Neutrophil (primary cell): ENCODE measurements around the gene FCER1G.

ENCODE experiments used
- H3K27ac ChIP-seq: fragments of 200-600 bp; sonication (generic); 2 replicates; pipeline ENCODE4 v1.5.1; 2016; ENCODE audit warnings: mild to moderate bottlenecking, moderate library complexity
- H3K27me3 ChIP-seq: fragments of 200-600 bp; sonication (generic); 2 replicates; pipeline ENCODE4 v1.6.0; 2016; ENCODE audit warnings: mild to moderate bottlenecking
- H3K36me3 ChIP-seq: fragments of 200-600 bp; sonication (generic); 2 replicates; pipeline ENCODE4 v1.5.1; 2017
- H3K4me1 ChIP-seq, 2 experiments: fragments of 200-600 bp in 1 of 2; sonication (generic) in 1 of 2; 1 replicate in 1 of 2; 2 replicates in 1 of 2; pipeline versions ENCODE4 v1.5.1 to v1.6.1; 2013 to 2016; ENCODE audit warnings: low read depth in 1 of 2, low read length in 1 of 2, mild to moderate bottlenecking in 1 of 2, moderate library complexity in 1 of 2; ENCODE audit not compliant: control insufficient read depth in 1 of 2, insufficient read depth in 1 of 2
- H3K4me3 ChIP-seq, 2 experiments: fragments of 200-600 bp in 1 of 2; sonication (generic) in 1 of 2; 1 replicate in 1 of 2; 2 replicates in 1 of 2; pipeline ENCODE4 v1.5.1; 2013 to 2016; ENCODE audit warnings: low read depth in 1 of 2, low read length in 1 of 2, mild to moderate bottlenecking in 1 of 2, moderate library complexity in 1 of 2
- H3K9me3 ChIP-seq: fragments of 200-600 bp; sonication (generic); 2 replicates; pipeline ENCODE4 v1.5.1; 2016
- CTCF ChIP-seq: fragments of 200-600 bp; sonication (generic); IDR thresholded peaks from 2 replicates; pipeline ENCODE4 v1.5.1; 2016; ENCODE audit warnings: antibody characterized with exemption

FCER1G gene

DNA sequence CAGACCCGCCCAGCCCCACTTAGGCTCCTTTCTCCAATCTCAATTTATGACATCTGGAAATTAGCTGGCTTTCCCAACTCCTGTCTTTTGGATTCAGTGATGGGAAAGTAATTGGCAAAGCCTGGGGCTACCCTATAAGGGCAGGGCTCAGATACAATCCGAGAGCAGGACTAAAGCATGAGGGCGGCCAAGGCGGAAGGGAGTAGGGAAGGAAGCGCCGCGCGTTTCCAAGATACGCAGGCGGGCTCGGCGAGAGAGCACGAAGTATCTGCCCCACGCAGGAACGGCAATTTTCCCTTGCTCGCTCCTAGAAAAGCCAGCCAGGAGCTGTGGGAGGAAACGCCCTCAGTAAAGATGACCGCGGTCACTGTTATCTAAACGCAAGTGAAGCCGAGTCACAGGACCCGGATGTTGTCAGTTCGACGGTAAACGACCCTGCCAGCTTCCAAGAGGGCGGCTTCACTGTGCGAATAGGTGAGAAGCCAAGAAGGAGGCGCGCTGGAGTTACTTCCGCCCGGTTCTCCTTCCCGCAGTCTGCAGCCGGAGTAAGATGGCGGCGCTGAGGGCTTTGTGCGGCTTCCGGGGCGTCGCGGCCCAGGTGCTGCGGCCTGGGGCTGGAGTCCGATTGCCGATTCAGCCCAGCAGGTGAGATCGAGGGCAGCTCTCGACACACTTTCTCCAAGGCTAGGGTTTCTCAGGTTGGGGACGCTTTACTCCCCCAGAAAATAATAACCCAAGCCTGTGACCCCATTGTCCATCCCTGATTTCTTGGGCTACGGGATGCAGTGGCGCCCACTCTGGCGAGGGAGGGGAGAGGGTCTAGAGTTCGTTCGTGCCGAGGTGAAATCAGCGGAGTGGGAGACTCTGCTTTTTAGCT lies 13.0 kb upstream of the FCER1G start, which contains the start of gene NDUFS2:
TSS of gene NDUFS2 (plus strand) at position 532 of the 877 bp plus-strand sequence. CDS start at position 551, 19 bp downstream.
- Histone ChIP-seq H3K9me3 (no peaks in the 10 kb centered on the region), H3K27me3 (no peaks in the 10 kb centered on the region), H3K4me3 (peak within 1 kb of the TSS; percentile 84 to 86), H3K4me1 (peaks cover 19 to 24% of the 10 kb centered on the region in 2 experiments), H3K27ac (peak within 1 kb of the TSS; percentile 92), H3K36me3 (peaks cover 16% of the 10 kb centered on the region)
- no peak for TF ChIP-seq CTCF

DNA sequence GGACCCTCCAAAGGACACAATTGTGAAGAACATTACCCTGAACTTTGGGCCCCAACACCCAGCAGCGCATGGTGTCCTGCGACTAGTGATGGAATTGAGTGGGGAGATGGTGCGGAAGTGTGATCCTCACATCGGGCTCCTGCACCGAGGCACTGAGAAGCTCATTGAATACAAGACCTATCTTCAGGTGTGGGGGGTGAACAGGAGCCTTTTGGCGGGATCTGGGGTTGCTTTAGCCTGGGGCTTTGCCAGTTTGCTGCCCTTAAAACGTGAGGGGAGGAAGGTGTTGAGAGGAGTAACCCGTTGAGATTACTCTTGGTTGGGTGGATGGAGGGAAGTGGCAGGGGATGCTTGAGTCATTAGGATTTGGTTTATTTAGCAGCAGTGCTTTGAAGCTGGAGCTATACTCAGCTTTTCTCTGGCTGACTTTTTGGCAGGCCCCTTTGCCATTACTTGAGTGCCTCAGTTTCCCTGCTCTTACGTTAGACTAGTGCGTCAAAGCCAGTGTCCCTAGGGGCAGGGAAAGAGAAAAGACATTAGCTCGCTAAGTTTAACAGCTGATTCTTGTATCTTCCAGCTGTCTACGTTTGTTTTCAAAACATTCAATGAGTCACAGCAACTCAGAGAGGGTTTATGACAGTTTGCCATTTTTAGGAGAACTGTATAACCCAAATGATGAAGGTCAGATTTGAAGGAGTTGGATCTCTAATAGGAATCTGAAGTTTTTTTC lies 8.5 kb upstream of the FCER1G start:
- H3K27ac ChIP-seq = no peak overlapping the region
- H3K27me3 ChIP-seq = no peaks in the 10 kb centered on the region

DNA sequence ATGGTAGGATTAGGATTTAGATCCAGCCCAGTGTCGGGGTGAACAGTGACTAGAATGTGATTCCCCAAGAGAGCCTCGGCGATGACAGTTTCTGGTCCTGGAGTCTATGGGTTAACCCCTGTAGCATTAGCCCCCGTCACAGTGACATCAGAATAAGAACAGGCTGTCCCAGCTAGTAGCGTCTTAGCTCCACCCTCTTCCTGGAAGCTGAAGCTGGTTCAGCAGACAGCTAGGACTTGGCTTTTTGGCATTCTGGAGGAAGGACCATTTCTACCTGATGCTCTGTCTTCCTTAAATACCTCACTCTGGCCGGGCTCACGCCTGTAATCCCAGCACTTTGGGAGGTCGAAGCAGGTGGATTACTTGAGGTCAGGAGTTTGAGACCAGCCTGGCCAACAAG lies 7.9 kb upstream of the FCER1G start:
- Histone ChIP-seq H3K27ac (no peak overlapping the region), H3K4me3 (no peak overlapping the region), H3K9me3 (no peaks in the 10 kb centered on the region), H3K4me1 (peaks cover 18 to 22% of the 10 kb centered on the region in 2 experiments), H3K27me3 (no peaks in the 10 kb centered on the region), H3K36me3 (peaks cover 56% of the 10 kb centered on the region)
- no peak for TF ChIP-seq CTCF

More for the DNA sequence above, 8.5 kb upstream of the FCER1G start:
- no peaks in the 10 kb centered on the region for H3K9me3 ChIP-seq
- peaks cover 22 to 26% of the 10 kb centered on the region in 2 experiments for H3K4me1 ChIP-seq
- no peak for TF ChIP-seq CTCF
- H3K4me3 ChIP-seq = no peak overlapping the region
- peaks cover 55% of the 10 kb centered on the region for H3K36me3 ChIP-seq

DNA sequence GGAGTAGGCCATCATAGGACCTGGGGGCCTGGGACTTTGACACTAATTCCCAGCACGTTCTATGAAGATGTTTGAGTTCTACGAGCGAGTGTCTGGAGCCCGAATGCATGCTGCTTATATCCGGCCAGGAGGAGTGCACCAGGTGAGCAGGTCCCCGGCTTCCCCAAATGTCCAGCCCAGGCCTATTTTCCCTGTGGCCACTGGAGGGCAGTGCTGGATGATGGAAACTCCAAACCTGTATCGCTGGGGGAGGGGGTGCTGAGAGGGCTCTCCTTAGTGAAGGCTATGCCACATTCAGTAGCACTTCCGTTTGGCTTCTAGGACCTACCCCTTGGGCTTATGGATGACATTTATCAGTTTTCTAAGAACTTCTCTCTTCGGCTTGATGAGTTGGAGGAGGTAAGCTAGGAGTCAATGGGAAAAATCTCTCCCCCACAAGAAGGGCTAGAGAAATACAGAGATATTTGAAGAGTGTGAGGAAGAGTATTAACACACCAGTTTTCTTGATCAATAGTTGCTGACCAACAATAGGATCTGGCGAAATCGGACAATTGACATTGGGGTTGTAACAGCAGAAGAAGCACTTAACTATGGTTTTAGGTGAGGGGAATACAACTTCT lies 5.2 kb upstream of the FCER1G start:
- Histone ChIP-seq H3K4me1 (peaks cover 31 to 33% of the 10 kb centered on the region in 2 experiments), H3K27me3 (no peaks in the 10 kb centered on the region), H3K27ac (peak overlapping the region; percentile 65), H3K9me3 (no peaks in the 10 kb centered on the region), H3K4me3 (no peak overlapping the region), H3K36me3 (peaks cover 55% of the 10 kb centered on the region)
- peak; percentile 97 for TF ChIP-seq CTCF

- H3K27me3 ChIP-seq = no peaks in the 10 kb centered on the region
- H3K27ac ChIP-seq = peak overlapping the region; percentile 92
- H3K36me3 ChIP-seq = peaks cover 40% of the 10 kb centered on the region
Measured at GRCh38 chr1:161214369-161214768, 726 bp upstream of the FCER1G start.

More at GRCh38 chr1:161214369-161214768, 726 bp upstream of the FCER1G start:
- Histone ChIP-seq H3K4me1 (peaks cover 64 to 69% of the 10 kb centered on the region in 2 experiments), H3K9me3 (no peaks in the 10 kb centered on the region), H3K4me3 (peak overlapping the region; percentile 64 to 87)
- no peak for TF ChIP-seq CTCF
